ENCODE results near the gene PIP4K2B.
"Not testable (repeated sequence)": the region's sequence is repeated elsewhere in the genome, so short reads cannot be mapped to it uniquely, and the experiment has no call there.

Gene PIP4K2B

DNA sequence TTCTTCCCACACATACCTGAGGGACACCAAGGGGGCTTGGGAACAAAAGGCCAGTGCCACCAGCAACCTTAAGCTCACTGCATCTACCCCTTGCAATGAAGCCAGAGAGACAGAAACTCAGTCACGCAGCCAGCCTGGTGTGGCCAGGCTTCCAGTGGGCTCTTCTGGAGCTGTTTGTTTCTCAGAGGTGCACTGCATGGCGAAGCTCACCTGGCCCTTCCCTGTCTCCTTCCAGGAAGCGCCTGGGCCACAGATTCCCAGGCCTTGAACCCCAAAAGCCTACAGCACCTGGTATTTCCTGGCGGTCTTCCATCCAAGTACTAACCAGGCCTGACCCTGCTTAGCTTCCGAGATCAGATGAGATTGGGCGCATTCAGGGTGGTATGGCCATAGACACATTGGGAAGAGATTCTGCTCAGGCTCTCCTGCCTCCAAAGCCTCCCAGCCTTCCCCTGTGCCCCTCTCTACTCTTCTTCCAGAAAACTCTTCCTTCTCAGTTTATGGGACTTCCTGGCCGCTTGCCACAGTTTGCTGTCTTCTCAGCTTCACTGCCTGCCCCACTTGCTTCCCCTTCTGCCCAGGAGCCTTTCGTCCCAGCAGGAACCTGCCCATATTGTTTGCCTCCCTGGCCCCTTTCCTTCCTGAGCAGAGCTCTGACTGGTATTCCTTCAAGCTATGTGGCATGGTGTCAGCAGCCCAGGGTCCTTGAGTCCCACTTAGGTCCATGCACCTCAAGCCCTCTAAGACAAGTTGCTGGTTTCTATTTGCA is 67.6 kb downstream of the PIP4K2B start:
- TF ChIP-seq, protein P1, sequence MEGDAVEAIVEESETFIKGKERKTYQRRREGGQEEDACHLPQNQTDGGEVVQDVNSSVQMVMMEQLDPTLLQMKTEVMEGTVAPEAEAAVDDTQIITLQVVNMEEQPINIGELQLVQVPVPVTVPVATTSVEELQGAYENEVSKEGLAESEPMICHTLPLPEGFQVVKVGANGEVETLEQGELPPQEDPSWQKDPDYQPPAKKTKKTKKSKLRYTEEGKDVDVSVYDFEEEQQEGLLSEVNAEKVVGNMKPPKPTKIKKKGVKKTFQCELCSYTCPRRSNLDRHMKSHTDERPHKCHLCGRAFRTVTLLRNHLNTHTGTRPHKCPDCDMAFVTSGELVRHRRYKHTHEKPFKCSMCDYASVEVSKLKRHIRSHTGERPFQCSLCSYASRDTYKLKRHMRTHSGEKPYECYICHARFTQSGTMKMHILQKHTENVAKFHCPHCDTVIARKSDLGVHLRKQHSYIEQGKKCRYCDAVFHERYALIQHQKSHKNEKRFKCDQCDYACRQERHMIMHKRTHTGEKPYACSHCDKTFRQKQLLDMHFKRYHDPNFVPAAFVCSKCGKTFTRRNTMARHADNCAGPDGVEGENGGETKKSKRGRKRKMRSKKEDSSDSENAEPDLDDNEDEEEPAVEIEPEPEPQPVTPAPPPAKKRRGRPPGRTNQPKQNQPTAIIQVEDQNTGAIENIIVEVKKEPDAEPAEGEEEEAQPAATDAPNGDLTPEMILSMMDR (IDR thresholded peaks at IDR 0.05; ENCODE audit: low read depth, low read length), result no peak
- peak overlapping the region; percentile 79 for H3K4me3 ChIP-seq (ENCODE audit: low read depth, low read length)

- TF ChIP-seq, protein P1 (IDR thresholded peaks at IDR 0.05; ENCODE audit: low read depth, low read length), result no peak
- peak overlapping the region; percentile 79 for H3K4me3 ChIP-seq (ENCODE audit: low read depth, low read length)
Observed at GRCh38 chr17:38730526-38731379, 68.6 kb downstream of the PIP4K2B start.

GRCh38 chr17:38729886-38730525 is 69.3 kb downstream of the PIP4K2B start, which contains the start of gene CISD3:
Gene CISD3, plus strand, starts transcription at chr17:38730341. Its CDS starts 18 bp downstream, at chr17:38730359.
- H3K4me3 ChIP-seq (ENCODE audit: low read depth, low read length), result peak within 1 kb of the TSS; percentile 79
- TF ChIP-seq, protein P1 (IDR thresholded peaks at IDR 0.05; ENCODE audit: low read depth, low read length), result peak; percentile 45

DNA sequence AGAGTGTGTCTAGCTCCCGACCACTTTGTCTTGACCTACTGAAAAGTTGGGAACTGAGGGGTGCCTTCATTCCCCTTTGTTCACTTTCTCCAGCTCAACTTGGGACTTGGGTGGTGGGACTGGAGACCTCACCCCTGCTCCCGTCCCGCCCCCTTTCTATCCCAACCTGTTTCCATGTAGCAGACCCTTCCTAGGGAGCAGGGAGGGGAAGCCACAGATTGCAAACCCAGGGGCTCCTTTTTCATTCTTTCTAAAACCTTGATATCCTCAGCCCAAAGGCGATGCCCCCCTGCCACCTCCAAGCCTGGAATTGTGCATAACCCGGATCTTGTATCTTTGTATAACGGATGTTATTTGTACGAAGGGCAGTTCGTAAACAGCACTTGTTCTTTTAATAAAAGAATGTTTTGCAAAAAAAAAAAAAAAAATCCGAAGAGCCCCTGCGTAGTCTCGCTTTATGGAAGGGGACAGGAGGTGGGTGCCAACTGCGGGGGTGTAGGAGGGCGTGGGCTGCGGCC is 69.9 kb downstream of the PIP4K2B start:
- TF ChIP-seq, protein P1 (IDR thresholded peaks at IDR 0.05; ENCODE audit: low read depth, low read length), result no peak

DNA sequence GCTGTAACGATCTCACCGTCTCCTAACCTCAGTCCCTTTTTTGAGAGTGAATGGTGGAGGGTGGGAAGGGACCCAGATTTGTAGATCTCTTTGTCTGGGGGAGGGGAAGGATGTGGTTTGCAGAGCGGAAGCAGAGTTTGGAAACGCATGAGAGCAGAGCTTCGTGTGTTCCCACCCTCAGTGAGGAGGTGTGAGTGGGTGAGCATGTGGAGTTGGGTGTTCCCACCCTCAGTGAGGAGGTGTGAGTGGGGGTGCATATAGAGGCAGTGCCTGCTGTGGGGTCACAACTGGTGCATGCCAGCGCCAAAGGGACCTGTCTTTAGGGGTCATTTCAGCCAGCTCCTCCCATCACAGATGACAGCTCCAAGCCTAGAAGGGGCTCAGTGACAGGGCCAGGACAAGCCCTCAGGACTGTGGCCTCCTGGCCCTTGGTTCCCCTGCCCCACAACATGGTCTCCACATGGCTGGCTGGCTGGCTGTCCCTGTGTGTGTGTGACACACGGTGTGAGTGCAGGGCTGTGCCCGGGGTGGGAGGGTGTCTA is 71.0 kb downstream of the PIP4K2B start:
- no peak overlapping the region for H3K4me3 ChIP-seq (ENCODE audit: low read depth, low read length)
- TF ChIP-seq, protein P1 (IDR thresholded peaks at IDR 0.05; ENCODE audit: low read depth, low read length), result no peak

More for the DNA sequence above, 69.9 kb downstream of the PIP4K2B start:
- H3K4me3 ChIP-seq (ENCODE audit: low read depth, low read length), result peak overlapping the region; percentile 62

DNA sequence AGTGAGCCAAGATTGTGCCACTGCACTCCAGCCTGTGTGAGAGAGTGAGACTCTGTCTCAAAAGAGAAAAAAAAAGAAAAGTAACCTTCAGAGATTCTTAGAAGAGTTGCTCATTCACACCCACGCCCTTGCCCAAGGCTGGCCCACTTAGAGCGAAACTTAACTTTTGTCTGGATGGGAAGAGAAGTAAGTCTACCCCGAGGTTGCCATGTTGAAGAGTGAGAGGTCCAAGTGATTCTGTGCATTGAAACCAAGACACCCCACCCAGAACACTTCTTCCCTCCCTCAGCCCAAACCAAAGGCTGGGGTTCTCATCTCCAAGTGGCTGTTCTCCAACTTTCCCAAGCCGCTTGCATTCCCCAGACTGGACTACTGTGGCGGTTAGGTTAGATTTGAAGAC is 71.6 kb downstream of the PIP4K2B start:
- TF ChIP-seq, protein P1 (IDR thresholded peaks at IDR 0.05; ENCODE audit: low read depth, low read length), result no peak
- no peak overlapping the region for H3K4me3 ChIP-seq (ENCODE audit: low read depth, low read length)

DNA sequence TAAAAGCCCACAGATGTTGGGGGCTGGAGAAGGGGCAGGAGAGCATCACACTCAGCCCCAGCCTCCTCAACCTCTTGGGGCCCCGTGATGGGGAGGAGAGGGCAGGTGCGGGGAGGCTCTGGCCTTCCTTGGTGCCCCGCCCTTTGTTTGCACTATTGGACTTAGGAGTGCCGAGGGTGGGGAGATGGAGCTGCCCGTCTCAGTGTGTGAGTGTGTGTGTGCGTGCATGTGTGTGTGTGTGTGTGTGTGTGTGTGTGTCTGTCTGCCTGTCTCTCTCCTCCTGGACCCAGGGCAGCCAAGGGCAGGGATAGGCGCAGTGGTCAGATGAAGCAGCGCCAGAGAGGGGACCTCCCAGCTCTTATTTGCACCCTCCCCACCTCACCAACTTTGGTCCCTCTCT is 73.2 kb downstream of the PIP4K2B start:
- H3K4me3 ChIP-seq (ENCODE audit: low read depth, low read length), result not testable (repeated sequence)
